Activated T-helper 1 cell treated with anti-CD3 and anti-CD28 coated beads, Interleukin-12 subunit alpha, Interleukin-12 subunit beta, Interleukin-2, Interleukin-4 antibody, amounts not matched to agents 30 ng/mL and 10 ng/mL and 1 ng/mL, durations not matched to agents 14 hours and 24 hours and 36 hours (primary cell): ENCODE results near the gene METTL1. TPM values are rescaled to one million over a fixed set of nuclear protein-coding genes. Genes with fewer than 3 reads are reported as not detected.

ENCODE experiments used
- DNase-seq: peaks from one replicate; pipeline ENCODE4 v3.0.0; 2021; ENCODE audit warnings: low spot score
- H3K27ac Mint-ChIP-seq: one replicate; pipeline ENCODE4 v1.8.0; 2021; ENCODE audit warnings: mild to moderate bottlenecking, mixed read lengths
- H3K27me3 Mint-ChIP-seq: one replicate; pipeline ENCODE4 v1.8.0; 2022; ENCODE audit warnings: mild to moderate bottlenecking, moderate library complexity, mixed read lengths; ENCODE audit not compliant: insufficient read depth
- H3K36me3 Mint-ChIP-seq: one replicate; pipeline ENCODE4 v1.8.0; 2021; ENCODE audit warnings: low read depth, mixed read lengths
- H3K4me1 Mint-ChIP-seq: one replicate; pipeline ENCODE4 v1.8.0; 2021; ENCODE audit warnings: low read depth, mixed read lengths
- H3K4me3 Mint-ChIP-seq: one replicate; pipeline ENCODE4 v1.8.0; 2021; ENCODE audit warnings: mild to moderate bottlenecking, moderate library complexity, mixed read lengths
- H3K9me3 Mint-ChIP-seq: one replicate; pipeline ENCODE4 v1.8.0; 2021; ENCODE audit warnings: mixed read lengths
- intact Hi-C: fragments of 100-400 bp; cut with micrococcal nuclease; formaldehyde crosslinking; loops from one replicate; pipeline ENCODE4 v1.15.1; 2024
- total RNA-seq: library from RNA; stranded (reverse); gene quantifications from 2 replicates; pipeline ENCODE4 v1.2.3, GENCODE V29; 2022

The METTL1 gene
- total RNA-seq, 1 donor from 2014 or later = 90.0 TPM

GRCh38 chr12:57754411-57755193 is 17.3 kb downstream of the METTL1 start, which contains the start of gene MARCHF9:
Gene MARCHF9 (plus strand): TSS chr12:57755103. CDS start chr12:57755529, 426 bp downstream.
- peaks cover 65% of the 10 kb centered on the region for H3K4me1 Mint-ChIP-seq

GRCh38 chr12:57753756-57754337 is 18.1 kb downstream of the METTL1 start:
- Mint-ChIP-seq H3K27me3 (peaks cover 3% of the 10 kb centered on the region), H3K4me3 (peak overlapping the region; percentile 94), H3K4me1 (peaks cover 64% of the 10 kb centered on the region), H3K36me3 (peaks cover 26% of the 10 kb centered on the region), H3K27ac (peak overlapping the region; percentile 86), H3K9me3 (no peaks in the 10 kb centered on the region)
- intact Hi-C loops = loop anchor here (2.0 to 10.0 kb wide), 3 partner anchors 1119 to 1827 kb away; partner anchors contain the start of genes BAZ2A, PYM1 and ZC3H10
- DNase-seq = no peak

More at GRCh38 chr12:57754411-57755193, 17.3 kb downstream of the METTL1 start, which contains the start of gene MARCHF9:
- Mint-ChIP-seq H3K27me3 (peaks cover 3% of the 10 kb centered on the region), H3K9me3 (no peaks in the 10 kb centered on the region), H3K4me3 (peak within 1 kb of the TSS; percentile 94), H3K36me3 (peaks cover 27% of the 10 kb centered on the region), H3K27ac (peak within 1 kb of the TSS; percentile 86)
- DNase-seq = peak; percentile 84
- intact Hi-C loops = loop anchor here (5.0 to 10.0 kb wide), 2 partner anchors 1120 to 1827 kb away; partner anchors contain the start of genes BAZ2A and PYM1

- H3K36me3 Mint-ChIP-seq = peaks cover 29% of the 10 kb centered on the region
- no peaks in the 10 kb centered on the region for H3K9me3 Mint-ChIP-seq
- H3K4me1 Mint-ChIP-seq = peaks cover 65% of the 10 kb centered on the region
- DNase-seq = no peak
- intact Hi-C loops = loop anchor here (1.0 to 10.0 kb wide), 11 partner anchors 8 to 1825 kb away; partner anchors contain the start of genes BAZ2A, CTDSP2, EEF1AKMT3 and MBD6
- peak overlapping the region; percentile 94 for H3K4me3 Mint-ChIP-seq
- H3K27ac Mint-ChIP-seq = peak overlapping the region; percentile 95
- peaks cover 3% of the 10 kb centered on the region for H3K27me3 Mint-ChIP-seq
These were observed 19.3 kb downstream of the METTL1 start for GRCh38 chr12:57752668-57753000.

GRCh38 chr12:57751788-57752667 is 19.9 kb downstream of the METTL1 start, which contains the start of gene CDK4:
Gene CDK4 (minus strand): TSS chr12:57752310. CDS start chr12:57751717, 593 bp downstream.
- peaks cover 3% of the 10 kb centered on the region for H3K27me3 Mint-ChIP-seq
- H3K4me1 Mint-ChIP-seq = peaks cover 67% of the 10 kb centered on the region
- H3K9me3 Mint-ChIP-seq = no peaks in the 10 kb centered on the region
- peaks cover 34% of the 10 kb centered on the region for H3K36me3 Mint-ChIP-seq
- intact Hi-C loops = loop anchor here (1.0 to 10.0 kb wide), 11 partner anchors 8 to 1825 kb away; partner anchors contain the start of genes BAZ2A, CTDSP2, EEF1AKMT3 and MBD6
- peak within 1 kb of the TSS; percentile 94 for H3K4me3 Mint-ChIP-seq
- peak within 1 kb of the TSS; percentile 95 for H3K27ac Mint-ChIP-seq
- peak; percentile 98 for DNase-seq

GRCh38 chr12:57751432-57751787 is 20.5 kb downstream of the METTL1 start:
- Mint-ChIP-seq H3K4me3 (peak overlapping the region; percentile 94), H3K9me3 (no peaks in the 10 kb centered on the region), H3K27me3 (peaks cover 3% of the 10 kb centered on the region), H3K4me1 (peaks cover 67% of the 10 kb centered on the region), H3K27ac (peak overlapping the region; percentile 95), H3K36me3 (peaks cover 40% of the 10 kb centered on the region)
- intact Hi-C loops = loop anchor here (5.0 to 10.0 kb wide), 2 partner anchors 1117 to 1824 kb away; partner anchors contain the start of genes BAZ2A and PYM1
- DNase-seq = no peak

GRCh38 chr12:57750561-57751431 is 21.1 kb downstream of the METTL1 start:
- H3K4me3 Mint-ChIP-seq = peak overlapping the region; percentile 94

GRCh38 chr12:57749061-57749460 is 22.8 kb downstream of the METTL1 start:
- H3K27me3 Mint-ChIP-seq = no peaks in the 10 kb centered on the region
- H3K4me3 Mint-ChIP-seq = no peak overlapping the region
- intact Hi-C loops = no loop called here
- peaks cover 42% of the 10 kb centered on the region for H3K36me3 Mint-ChIP-seq
- no peaks in the 10 kb centered on the region for H3K9me3 Mint-ChIP-seq
- no peak overlapping the region for H3K27ac Mint-ChIP-seq
- DNase-seq = no peak
- peaks cover 76% of the 10 kb centered on the region for H3K4me1 Mint-ChIP-seq

More at GRCh38 chr12:57750561-57751431, 21.1 kb downstream of the METTL1 start:
- DNase-seq = no peak
- intact Hi-C loops = loop anchor here (5.0 to 10.0 kb wide), 2 partner anchors 1116 to 1823 kb away; partner anchors contain the start of genes BAZ2A and PYM1
- Mint-ChIP-seq H3K27ac (peak overlapping the region; percentile 95), H3K36me3 (peaks cover 40% of the 10 kb centered on the region), H3K4me1 (peaks cover 69% of the 10 kb centered on the region), H3K27me3 (peaks cover 3% of the 10 kb centered on the region), H3K9me3 (no peaks in the 10 kb centered on the region)

GRCh38 chr12:57746025-57746424 is 25.9 kb downstream of the METTL1 start:
- Mint-ChIP-seq H3K4me3 (peak overlapping the region; percentile 94), H3K27ac (peak overlapping the region; percentile 92), H3K27me3 (no peaks in the 10 kb centered on the region), H3K36me3 (peaks cover 33% of the 10 kb centered on the region), H3K9me3 (no peaks in the 10 kb centered on the region), H3K4me1 (peaks cover 63% of the 10 kb centered on the region)
- DNase-seq = no peak
- intact Hi-C loops = no loop called here

GRCh38 chr12:57745485-57745881 is 26.4 kb downstream of the METTL1 start:
- no peak for DNase-seq
- peaks cover 29% of the 10 kb centered on the region for H3K36me3 Mint-ChIP-seq
- peak overlapping the region; percentile 94 for H3K4me3 Mint-ChIP-seq
- H3K9me3 Mint-ChIP-seq = no peaks in the 10 kb centered on the region
- intact Hi-C loops = loop anchor here (2.0 kb wide), 1 partner anchor 199 kb away; the partner anchor contains the start of gene DCTN2
- H3K27ac Mint-ChIP-seq = peak overlapping the region; percentile 92
- no peaks in the 10 kb centered on the region for H3K27me3 Mint-ChIP-seq
- H3K4me1 Mint-ChIP-seq = peaks cover 63% of the 10 kb centered on the region

- H3K9me3 Mint-ChIP-seq = no peaks in the 10 kb centered on the region
- peak; percentile 90 for DNase-seq
- peak within 1 kb of the TSS; percentile 92 for H3K27ac Mint-ChIP-seq
- peaks cover 63% of the 10 kb centered on the region for H3K4me1 Mint-ChIP-seq
- H3K27me3 Mint-ChIP-seq = no peaks in the 10 kb centered on the region
- H3K4me3 Mint-ChIP-seq = peak within 1 kb of the TSS; percentile 94
- intact Hi-C loops = loop anchor here (1.0 to 5.0 kb wide), 7 partner anchors 7 to 1852 kb away; partner anchors contain the start of genes ARHGAP9, ARHGEF25, CDK4 and DCTN2
- peaks cover 24% of the 10 kb centered on the region for H3K36me3 Mint-ChIP-seq
These were observed 27.0 kb downstream of the METTL1 start, which contains the start of gene TSPAN31 for GRCh38 chr12:57744777-57745484. Gene TSPAN31 (plus strand): TSS chr12:57745039. CDS start chr12:57745155, 116 bp downstream.
